Fibroblast of villous mesenchyme (primary cell): ENCODE measurements around the gene PRICKLE1. TPM values are rescaled to one million over a fixed set of nuclear protein-coding genes. Genes with fewer than 3 reads are reported as not detected.

Source experiments
- DNase-seq: peaks from one replicate; pipeline ENCODE4 v3.0.0-alpha.2; 2010; ENCODE audit warnings: low read depth
- H3K4me3 ChIP-seq: 2 replicates; pipeline ENCODE4 v1.5.1; 2011; ENCODE audit warnings: low read depth, mild to moderate bottlenecking, low read length
- CTCF ChIP-seq: IDR thresholded peaks from 2 replicates; pipeline ENCODE4 v1.5.1; 2012; ENCODE audit warnings: low read depth, mild to moderate bottlenecking, low read length; ENCODE audit not compliant: insufficient read depth
- total RNA-seq: library from RNA; depleted of rRNA; stranded (reverse); fragments of >200 nt; gene quantifications from 2 replicates; pipeline ENCODE4 v1.2.3, GENCODE V29; 2012

PRICKLE1 gene
- total RNA-seq, 1 donor = 32.4 TPM

GRCh38 chr12:42593874-42594273 is 4.3 kb upstream of the PRICKLE1 start:
- DNase-seq = no peak
- no peak for TF ChIP-seq CTCF
- H3K4me3 ChIP-seq = no peak overlapping the region

GRCh38 chr12:42590330-42590934 is 886 bp upstream of the PRICKLE1 start:
- no peak for TF ChIP-seq CTCF
- DNase-seq = no peak

GRCh38 chr12:42588524-42589464 is 752 bp downstream of the PRICKLE1 start:
- peak overlapping the region; percentile 68 for H3K4me3 ChIP-seq
- TF ChIP-seq CTCF = peak; percentile 49
- no peak for DNase-seq

More at GRCh38 chr12:42590330-42590934, 886 bp upstream of the PRICKLE1 start:
- peak overlapping the region; percentile 54 for H3K4me3 ChIP-seq

GRCh38 chr12:42587601-42588523 is 1.7 kb downstream of the PRICKLE1 start:
- no peak for DNase-seq

GRCh38 chr12:42586268-42586667 is 3.3 kb downstream of the PRICKLE1 start:
- no peak for DNase-seq
- no peak overlapping the region for H3K4me3 ChIP-seq
- no peak for TF ChIP-seq CTCF

More at GRCh38 chr12:42587601-42588523, 1.7 kb downstream of the PRICKLE1 start:
- H3K4me3 ChIP-seq = peak overlapping the region; percentile 68
- TF ChIP-seq CTCF = no peak

GRCh38 chr12:42585841-42586216 is 3.7 kb downstream of the PRICKLE1 start:
- no peak for TF ChIP-seq CTCF
- no peak overlapping the region for H3K4me3 ChIP-seq
- DNase-seq = no peak
